Renal pelvis (tissue), 4 donors: ENCODE measurements around the gene MPRIP. TPM values are rescaled to one million over a fixed set of nuclear protein-coding genes. Genes with fewer than 3 reads are reported as not detected.

Experiments
- DNase-seq: peaks from one replicate; pipeline ENCODE4 v3.0.0-alpha.2; 2013
- polyA plus RNA-seq, 3 donors: library from polyadenylated mRNA; unstranded; fragments of 120-200 nt; gene quantifications; one replicate each; pipeline ENCODE4 v1.2.1, GENCODE V29; 2013; ENCODE audit not compliant: insufficient read length in 3 of 3

MPRIP gene
- polyA plus RNA-seq, 3 donors: 164 to 176 (median 171) TPM

DNA sequence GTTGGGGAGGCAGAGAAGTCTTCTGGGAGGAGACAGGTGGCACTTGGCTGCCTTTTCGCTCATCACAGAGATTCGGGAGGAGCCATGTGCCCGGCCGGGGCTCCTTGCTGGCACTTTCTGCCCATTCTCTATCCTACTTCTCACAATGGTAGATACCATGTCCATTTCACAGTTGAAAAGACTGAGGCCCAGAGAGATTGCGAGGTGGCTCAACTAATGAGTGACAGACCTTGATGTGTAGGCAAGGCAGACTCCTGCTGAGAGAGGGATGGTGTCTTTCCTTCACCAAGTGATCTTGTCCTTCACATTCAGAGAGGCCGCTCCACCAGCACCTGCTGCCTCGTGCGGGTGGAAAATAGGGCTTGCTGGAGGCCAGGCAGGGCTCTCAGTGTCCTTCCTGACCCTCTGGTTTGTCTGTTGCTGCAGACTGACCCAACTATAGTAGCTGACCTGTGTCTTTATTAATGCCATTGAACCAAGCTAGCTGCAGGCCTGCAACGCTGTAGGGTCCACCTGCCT is 42.1 kb downstream of the MPRIP start:
- DNase-seq: no peak

DNA sequence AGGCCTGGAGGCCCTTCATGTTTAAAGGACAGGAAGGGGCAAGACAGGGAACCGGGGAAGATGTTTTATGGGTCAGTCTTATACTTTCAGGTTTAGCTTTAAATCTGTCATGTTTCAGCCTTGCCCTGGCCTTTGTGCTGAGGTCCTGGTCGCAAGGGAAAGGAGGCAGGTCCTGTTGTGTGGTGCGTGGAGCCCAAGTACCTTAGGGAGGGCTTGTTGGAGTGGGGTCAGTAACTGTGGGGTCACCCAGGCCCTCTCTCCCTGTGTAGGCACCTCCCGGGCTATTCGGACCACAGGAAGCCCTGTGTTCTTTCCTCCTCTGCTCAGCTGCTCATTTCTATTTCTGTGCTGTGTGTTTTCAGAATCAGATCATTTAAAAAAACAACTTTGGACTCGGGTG is 42.7 kb downstream of the MPRIP start:
- no peak for DNase-seq

DNA sequence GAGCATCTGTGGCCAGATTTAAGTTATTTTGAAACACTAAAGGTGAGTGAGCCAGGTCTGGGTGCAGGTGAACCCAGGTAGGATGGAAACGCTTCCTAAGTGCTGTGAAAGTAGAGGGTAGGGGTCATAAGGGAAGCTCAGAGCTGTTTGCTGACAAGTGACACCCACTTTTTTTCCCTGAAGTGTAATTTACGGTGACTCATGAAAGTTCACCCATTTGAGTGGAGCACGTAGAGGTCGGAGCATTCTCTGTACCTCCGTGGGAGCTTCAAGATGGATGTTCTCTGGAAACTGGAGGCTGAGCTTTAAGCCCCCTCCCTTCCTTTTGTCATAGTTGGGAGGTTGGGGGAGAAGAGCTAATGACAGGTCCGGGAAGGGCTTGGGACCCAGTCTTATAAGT is 44.3 kb downstream of the MPRIP start:
- DNase-seq: no peak

DNA sequence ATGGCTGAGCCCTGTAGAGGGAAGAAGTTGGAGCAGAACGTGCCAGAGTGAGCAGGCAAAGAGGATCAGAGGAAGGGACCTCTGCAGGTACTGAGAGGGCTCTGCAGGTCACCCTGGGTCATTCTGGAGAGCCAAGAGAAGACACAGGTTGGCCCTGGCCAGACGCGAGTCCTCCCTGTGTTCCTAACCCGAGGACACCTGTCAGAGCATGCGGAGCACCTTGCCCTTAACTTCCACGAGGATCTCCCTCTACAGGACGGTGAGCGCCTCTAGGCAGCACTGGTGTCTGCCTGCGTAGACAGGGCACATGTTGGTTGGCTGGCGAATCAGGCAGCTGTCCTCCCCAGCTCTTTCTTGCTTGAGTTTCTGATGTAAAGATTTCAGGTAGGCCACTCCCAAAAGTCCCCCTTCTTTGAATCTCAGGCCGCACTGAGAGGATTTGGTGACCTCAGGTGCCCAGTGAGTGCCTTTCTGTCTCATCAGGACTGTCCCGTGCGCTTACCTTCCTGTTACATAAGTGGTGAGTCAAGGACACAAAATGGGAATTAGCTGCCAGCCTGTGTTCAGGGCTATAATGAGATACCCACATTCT is 45.3 kb downstream of the MPRIP start:
- no peak for DNase-seq

DNA sequence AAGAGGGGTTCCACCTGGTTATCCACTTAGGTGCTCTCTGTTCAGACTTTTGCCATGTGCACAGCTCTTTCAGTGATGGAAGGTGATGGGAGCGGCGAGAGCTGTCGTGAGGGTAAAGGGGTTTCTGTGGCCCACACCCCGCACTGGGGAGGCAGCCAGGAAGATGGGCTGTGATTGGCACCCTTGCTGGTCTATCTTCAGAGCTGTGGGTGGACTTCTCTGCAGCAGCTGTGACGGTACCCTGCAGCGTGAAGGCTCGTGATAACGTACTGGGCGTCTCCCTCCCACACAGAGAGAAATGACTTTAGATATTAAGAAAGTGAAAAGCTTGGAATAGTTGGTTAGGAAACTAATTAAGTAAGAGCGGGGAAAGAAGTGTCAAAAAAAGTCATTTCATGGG is 45.8 kb downstream of the MPRIP start:
- no peak for DNase-seq

DNA sequence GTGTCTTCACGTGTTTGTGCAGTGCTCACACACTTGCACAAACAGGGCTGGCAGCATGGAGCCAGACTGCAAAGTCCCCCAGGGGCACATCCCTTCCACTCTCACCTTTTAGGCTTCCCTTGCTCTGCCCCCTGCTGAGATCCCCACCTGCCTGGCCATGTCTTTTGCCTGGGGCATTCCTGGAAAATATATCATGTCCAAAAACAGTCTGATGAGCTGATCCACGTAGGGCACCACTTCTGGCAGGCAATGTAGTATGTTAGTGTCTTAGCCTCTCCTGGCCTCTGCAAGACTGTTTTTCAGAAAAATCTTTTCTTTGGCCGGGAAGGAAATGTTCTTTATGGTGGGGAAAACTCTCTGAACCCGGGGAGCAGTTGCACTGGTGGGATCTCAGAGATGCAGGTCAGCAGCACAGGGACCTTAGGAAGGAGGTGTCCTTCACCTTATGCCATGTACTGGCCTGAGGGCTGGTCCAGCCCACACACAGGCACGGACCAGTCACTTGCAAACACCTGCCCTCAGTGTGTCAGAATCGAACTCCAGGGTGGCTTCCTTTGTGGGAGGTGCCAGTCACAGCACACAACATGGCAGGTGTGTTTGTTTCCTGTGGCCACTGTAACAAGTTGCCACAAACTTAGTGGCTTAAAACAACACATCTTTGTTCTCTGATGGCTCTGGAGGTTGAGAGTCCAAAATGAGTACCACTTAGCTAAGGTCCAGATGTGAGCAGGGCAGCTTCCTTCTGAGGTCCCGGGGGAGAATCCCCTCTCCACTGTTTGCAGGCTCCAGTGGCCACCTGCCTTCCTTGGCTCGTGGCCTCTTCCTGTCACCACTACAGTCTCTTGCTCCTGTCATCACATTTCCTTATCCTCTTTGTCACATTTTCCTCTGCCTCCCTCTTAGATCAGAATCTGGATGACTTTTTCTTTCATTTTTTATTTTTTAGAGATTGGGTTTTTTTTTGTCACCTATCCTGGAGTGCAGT is 46.6 kb downstream of the MPRIP start:
- DNase-seq: no peak

DNA sequence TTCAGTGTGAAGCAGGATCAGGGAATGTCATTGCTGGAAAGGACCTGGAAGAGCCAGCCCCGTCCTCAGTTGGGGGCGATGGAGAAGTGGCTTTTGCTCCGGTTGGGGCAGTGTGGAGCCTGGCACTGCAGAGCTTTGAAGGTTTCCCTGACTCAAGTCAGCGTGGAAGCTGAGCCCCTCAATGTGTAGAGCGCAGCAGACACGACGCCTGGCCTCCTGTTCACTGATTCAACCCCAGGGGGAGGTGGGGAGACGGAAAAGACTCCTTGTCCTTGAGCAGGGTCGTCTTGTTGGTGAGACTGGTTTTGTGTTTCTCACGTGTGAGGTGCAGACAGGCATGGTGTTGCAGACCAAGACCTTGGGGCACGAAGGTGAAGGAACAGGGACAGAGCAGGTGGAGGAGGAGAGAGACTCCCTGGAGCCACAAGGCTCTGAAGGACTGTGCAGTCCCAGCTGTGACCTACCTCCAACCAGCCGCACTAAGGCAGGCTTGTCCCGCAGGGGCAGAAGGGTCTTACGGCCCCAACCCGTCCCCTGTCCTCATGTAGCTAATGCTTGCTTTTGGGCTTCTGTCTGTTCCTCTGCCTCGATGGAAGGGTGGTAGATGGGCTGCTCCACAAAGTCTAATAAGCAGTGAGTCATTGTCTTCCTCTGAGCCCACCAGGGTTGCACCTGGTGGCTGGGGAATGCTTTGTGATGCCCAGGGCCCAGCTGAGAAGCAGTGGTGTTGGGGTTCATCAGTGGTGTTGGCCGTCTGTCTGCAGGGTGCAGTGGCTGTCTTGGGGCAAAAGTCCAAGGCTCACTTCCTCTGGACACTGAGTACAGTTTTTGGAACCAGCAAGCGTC is 47.8 kb downstream of the MPRIP start:
- DNase-seq: no peak

DNA sequence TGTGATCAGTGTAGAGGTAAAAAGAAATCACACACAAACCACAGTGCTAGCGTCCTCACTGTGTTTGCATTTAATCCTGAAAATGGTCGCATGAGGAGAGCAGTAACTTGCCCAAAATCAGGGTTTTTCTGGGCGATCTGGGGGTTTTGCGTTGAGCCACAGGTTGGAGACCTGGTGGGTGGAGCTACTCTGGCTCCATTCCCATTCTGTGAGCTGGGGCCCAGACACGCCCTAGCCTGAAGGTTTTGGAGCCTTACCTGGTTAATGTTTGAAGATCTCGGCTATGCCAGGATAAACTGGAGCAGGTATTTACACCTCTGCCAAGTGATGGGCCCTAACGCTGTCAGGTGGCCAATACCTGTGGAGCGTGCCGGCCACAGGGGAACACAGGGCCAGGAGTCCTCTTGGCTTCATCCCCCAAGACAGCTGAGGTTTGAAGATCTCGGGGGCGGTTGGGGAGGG is 48.4 kb downstream of the MPRIP start:
- no peak for DNase-seq

DNA sequence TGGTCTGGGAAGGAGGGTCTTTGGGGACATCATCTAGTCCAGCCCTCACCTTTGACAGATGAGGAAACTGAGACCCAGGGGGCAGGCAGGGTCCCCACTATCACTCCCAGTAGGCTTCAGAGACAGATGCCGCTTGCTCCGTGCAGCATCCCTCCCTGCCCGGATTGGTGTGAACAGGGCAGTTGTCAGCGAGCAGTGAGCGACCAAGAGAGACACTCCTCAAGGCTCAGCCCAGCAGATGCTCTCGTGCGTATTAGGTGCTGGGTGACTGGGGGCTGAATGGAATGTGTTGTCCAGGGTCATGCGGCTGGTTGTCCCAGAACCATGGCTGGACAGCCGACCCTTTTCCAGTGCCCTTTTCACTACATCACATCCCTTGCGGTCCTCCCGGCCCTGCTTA is 49.0 kb downstream of the MPRIP start:
- no peak for DNase-seq

DNA sequence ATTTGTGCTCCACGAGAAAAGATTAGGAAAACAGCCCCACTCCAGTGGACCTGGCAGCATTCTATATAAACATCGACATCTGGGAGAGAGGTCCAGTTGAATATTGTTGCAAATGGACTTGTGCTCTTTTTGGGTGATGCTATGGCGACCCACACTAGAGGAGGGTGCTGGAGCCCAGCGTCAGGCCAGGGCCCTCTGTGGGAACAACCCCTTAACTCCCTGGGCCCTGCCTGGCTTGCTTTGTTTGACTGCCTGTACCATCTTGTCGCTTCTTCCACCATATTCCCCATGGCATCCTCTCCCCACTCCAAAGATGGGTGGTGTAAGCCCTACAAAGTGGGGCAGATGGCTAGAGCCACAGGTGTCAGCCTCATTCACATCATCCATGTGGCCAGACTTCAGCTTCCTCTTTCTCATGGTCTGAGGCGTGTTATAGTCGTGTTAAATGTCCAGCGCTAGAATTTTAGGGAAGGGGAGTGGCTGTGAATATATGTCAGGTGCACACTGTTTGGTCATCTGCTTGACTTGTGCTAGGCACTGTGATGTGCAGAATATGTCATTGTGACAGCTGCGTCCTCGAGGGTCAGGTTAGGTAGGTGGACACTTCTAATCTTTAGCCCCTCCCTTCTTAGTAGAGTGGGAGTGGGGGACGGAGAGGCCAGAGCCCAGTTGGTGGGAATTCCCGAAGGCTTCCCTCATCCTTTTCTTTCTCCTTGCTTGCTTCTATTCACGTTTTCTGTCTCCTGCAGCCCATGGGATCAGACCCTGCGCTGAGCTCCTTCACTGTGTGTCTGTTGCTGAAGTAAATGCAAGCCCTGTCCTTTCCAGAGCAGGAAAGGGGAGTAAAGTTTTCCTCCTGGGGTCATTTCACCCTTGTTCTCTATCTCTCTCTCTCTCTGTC is 49.8 kb downstream of the MPRIP start:
- DNase-seq: no peak

DNA sequence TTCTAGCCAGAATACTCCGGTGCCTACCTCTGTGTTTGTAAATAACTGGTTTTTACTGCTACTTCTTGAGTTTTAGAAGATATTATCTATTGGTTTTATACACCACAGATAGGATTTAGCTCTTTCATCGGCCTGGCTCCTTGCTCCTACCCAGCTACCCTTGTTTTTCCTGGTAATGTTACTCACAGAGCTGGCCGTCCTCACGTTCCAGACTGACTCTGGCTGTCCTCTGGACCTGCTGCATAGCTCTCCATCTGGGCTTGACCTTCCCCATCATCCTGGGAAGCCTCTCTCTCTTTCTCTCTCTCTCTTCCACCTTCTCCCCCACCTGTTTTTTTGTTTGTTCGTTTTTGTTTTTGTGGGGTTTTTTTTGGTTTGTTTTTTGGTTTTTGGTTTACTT is 51.5 kb downstream of the MPRIP start:
- no peak for DNase-seq

DNA sequence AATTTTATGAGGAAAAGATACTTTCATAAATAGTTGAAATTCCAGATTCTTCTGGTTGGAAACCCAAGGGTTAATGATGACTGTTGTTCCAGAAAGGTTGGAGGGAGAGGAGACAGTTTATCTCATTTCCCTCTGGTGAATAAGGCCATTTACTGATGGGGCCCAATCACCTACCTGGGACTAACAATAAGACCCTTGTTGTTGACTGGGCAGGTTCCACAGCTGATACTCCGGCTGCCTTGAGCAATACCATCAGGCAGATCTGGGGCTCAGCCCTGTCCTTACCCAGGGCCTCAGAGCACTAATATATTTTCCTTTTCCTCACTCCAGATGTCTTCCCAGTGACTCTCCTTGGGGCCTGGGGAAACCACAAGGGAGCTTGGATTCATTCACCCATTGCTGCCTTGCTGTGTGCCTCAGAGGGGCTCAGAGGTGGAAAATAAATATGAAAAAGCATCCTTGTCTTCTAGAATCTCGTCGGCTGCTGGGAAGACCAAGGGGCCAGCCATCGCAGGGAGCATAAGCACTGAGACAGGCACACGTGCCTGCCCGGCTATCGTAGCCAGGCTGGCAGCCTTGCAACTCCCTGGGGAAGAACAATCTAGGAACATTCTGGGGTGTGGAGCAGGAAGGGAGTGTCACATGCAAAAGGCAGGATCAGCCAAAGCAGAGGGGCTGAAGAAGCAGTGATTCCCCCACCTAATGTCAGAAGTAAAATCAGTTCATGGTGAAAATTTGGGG is 54.4 kb downstream of the MPRIP start:
- DNase-seq: no peak

DNA sequence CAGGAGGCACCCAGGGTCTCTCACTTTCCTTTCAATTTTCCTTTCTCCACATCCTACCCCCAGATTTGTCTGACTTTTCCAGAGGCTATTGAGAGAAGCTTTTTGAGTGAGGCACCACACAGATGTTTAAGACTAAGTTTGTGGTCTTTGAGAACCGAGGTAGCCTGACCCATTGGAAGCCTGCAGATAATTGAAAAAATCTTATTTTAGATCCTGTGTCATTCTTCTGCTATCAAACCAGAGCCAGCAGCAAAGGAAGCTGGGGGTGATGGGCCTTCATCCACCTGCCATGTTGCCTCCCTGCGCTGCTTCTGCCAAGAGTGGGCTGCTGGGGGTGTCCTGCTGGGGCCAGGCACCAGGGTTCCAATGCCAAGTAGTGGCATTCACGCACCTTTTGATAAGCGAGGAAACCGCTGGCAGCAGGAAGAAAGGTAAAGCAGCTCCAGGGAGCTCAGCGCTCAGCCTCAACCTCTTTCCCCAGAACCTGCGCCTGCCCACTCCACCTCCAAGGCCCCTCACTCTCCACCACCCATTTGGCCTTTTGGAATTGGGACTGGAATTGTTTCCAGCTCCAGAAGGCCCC is 55.6 kb downstream of the MPRIP start:
- DNase-seq: no peak

DNA sequence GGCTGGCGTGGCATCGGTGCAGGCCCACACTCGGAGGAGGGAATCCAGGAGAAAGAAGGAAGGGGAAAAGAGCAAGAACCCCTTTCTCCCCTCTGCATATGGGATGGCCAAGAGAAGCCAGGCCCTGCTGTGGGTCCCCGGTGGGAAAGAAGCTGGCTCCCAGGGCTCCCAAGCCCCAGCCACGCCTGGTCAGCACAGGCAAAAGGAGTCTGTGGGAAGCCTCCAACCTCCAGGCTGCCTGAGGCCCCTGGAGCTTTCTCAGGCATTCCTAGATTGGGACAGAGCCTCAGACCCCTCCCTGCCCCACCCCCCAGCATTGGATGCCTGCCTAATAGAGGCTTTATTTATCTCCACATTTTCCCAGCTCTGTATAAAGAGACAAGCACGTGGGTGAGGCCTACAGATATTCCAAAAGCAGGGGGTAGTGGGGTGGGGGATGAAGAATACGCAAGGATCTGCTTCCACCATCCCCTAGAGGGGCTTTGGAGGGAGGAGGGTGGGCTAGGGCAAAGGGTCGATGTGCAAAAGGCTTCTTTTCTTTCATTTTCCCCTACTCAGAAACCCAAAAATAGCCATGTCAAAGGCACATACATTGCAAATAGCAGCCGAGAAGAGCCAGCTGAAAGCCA is 56.4 kb downstream of the MPRIP start:
- peak; percentile 75 for DNase-seq

DNA sequence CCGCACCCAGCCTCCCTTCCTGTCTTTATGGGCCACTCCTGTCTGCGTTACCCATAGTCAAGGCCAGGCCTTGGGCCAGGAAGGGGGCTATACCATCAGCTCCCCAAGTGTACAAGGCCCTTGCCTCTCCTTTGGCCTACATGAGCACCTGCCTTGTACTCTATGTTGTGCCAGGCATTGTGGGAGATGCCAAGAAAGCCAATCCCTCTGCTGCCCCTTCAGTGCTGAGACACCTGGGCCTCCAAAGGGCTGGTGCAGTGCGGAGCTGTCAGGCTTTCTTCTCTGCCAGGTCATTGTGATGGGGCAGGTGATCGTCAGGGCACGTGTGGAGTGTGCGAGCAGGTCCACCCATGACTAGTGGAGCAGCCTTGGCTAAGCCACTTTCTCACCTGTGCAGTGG is 59.9 kb downstream of the MPRIP start:
- no peak for DNase-seq

DNA sequence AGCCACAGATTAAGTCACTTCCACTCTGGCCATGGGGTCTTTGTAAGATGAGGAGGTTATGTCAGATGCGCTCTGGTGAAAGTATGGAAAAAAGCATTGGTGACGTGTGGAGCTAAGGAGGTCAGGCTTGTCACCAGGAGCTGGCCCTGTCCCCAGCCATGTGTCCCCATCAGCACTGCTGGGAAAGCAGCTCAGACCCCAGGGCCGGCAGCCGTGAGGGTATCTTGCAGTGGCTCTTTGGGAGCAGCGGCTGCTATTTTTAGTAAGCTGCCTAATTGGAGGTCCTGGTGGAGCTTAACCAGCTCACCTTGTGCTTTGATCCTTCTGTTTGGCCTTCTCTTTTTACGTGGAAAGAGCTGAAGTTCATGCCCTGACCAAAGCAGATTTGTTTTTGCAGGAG is 60.9 kb downstream of the MPRIP start:
- DNase-seq: no peak

DNA sequence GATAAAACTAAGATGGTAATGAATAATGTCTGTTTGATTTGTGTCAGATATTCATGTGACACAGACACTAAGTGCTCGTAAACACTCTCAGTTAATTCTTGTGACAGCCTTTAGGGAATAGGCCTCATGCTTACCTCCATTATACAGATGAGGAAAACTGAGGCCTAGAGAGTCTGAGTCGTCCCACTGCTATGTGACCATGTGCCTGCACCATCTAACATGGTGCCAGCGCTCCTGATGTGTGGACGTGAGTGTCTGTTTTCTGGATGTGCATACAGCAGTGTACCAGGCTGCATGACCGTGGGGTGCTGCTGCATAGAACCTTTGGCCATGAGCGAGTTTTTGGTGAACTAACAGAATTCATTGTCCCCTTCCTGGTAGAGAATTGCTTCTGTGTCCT is 61.8 kb downstream of the MPRIP start:
- DNase-seq: no peak

DNA sequence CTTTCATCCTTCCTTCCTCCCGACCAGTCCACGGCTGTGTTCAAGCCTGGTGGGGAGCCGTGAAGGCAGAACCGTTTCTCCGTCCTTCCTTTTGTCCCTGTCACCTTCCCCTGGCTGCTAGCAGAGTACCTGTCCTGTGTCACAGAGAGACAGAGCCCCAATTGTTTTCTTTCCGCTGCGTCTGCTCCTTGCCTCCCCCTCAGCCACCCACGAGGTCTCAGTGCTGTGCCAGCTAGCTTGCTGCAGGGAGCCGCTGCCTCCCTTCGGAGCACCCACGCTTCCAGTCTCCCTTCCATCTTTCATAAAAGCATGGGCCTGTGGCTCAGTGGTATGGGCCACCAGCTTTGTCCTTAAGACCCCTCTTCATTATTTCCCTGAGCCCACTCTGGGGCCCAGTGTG is 62.2 kb downstream of the MPRIP start:
- no peak for DNase-seq

DNA sequence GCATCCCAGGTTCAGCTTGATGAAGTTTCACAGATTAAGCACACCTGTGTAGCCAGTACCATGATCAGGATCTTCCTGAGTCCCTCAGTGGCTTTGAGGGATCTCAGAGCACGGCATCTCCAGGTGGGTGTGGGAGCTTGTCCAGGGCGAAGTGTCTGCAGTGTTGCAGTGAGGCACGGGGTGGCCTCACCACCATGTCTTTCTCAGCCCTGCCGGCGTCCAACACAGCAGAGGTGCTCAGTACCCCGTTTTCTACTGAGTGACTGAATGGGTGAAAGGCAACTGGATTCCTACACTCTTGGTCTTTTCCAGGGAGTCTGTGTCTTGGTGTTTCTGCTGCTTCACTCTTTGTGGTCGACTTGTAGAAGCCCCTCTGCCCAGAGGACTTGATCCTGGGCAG is 63.7 kb downstream of the MPRIP start:
- DNase-seq: no peak

DNA sequence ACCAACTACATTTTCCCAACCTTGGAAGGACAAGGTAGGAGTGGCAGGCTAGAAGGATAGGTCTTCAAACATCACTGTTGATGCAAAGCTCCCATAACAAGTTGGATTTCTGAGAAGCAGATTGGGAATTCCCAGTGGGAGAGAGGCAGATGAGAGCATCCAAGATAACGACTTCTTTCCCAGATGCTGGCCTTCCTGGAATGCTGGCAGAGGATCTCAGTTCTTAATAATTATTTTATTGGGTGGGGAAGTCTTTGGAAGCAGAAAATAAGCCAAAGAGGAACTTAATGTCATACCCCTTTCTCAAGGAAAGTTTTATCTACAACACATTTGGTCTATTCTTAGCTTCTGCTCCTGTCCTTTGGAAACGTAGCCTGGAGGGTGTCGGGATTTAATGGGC is 64.5 kb downstream of the MPRIP start:
- DNase-seq: no peak
